Nephron (organoid): ENCODE results near the gene TIMM29.

Experiments used
- H3K27ac Mint-ChIP-seq, 3 experiments: 2 replicates each; pipeline ENCODE4 v1.8.0; 2020; ENCODE audit warnings: mixed read lengths in 3 of 3, mild to moderate bottlenecking in 2 of 3, moderate library complexity in 1 of 3
- H3K27me3 Mint-ChIP-seq: 2 replicates; pipeline ENCODE4 v1.8.0; 2021; ENCODE audit warnings: low read depth, mild to moderate bottlenecking, moderate library complexity, mixed read lengths
- H3K36me3 Mint-ChIP-seq: 2 replicates; pipeline ENCODE4 v1.8.0; 2020; ENCODE audit warnings: low read depth, mixed read lengths
- H3K4me1 Mint-ChIP-seq: 2 replicates; pipeline ENCODE4 v1.8.0; 2020; ENCODE audit warnings: mixed read lengths
- H3K4me3 Mint-ChIP-seq, 3 experiments: 2 replicates each; pipeline ENCODE4 v1.8.0; 2020; ENCODE audit warnings: mild to moderate bottlenecking in 3 of 3, mixed read lengths in 3 of 3, moderate library complexity in 2 of 3
- H3K9me3 Mint-ChIP-seq: 2 replicates; pipeline ENCODE4 v1.8.0; 2020; ENCODE audit warnings: mixed read lengths
- TF ChIP-seq, protein P1 (sequence below), 3 experiments: fragments of 200-600 bp; sonication (generic); IDR thresholded peaks; one replicate each; pipeline ENCODE4 v1.5.0; 2021; ENCODE audit warnings: antibody characterized with exemption in 3 of 3; ENCODE audit not compliant: unreplicated experiment in 3 of 3

Gene TIMM29

DNA sequence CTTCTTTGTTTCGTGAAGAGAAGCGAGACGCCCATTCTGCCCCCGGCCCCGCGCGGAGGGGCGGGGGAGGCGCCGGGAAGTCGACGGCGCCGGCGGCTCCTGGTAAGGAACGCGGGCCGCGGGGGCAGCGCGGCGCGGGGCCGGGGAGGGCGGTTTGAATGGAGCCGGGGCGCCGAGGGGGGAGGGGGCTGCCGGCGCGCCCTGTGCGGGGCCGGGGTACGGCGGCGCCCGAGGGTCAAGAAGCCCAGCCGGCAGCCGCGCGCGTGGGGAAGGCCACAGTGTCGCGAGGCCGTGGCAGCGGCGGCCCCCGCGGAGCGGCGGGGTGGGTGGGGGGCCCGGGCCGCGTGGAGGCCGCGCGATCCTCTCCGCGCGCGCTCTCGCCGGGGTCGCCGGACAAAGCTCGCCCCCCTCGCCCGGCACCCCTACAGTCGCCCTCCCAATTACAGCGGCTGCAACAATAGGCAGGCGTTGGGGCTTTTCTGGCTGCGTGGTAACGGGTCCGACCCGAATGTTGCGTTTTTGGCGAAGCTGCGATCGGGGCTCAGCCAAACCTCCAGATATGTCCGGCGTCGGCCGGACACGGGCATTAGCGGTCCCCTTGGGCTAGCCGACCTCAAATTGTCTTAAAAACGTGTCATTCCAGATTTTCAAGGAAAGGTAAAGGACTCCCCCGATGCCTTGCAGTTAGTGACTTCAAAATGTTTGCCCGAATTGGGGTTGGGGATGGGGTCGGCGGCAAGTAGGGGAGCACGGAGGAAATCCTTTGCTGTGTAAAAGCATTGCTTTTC lies 32.7 kb downstream of the TIMM29 start:
- Mint-ChIP-seq H3K9me3 (no peaks in the 10 kb centered on the region), H3K27me3 (no peaks in the 10 kb centered on the region), H3K36me3 (peaks cover 12% of the 10 kb centered on the region), H3K4me3 (peak overlapping the region; percentile 94 to 98 (median 94)), H3K27ac (peak overlapping the region; percentile 94 to 97 (median 97)), H3K4me1 (peaks cover 24% of the 10 kb centered on the region)
- TF ChIP-seq, protein P1, sequence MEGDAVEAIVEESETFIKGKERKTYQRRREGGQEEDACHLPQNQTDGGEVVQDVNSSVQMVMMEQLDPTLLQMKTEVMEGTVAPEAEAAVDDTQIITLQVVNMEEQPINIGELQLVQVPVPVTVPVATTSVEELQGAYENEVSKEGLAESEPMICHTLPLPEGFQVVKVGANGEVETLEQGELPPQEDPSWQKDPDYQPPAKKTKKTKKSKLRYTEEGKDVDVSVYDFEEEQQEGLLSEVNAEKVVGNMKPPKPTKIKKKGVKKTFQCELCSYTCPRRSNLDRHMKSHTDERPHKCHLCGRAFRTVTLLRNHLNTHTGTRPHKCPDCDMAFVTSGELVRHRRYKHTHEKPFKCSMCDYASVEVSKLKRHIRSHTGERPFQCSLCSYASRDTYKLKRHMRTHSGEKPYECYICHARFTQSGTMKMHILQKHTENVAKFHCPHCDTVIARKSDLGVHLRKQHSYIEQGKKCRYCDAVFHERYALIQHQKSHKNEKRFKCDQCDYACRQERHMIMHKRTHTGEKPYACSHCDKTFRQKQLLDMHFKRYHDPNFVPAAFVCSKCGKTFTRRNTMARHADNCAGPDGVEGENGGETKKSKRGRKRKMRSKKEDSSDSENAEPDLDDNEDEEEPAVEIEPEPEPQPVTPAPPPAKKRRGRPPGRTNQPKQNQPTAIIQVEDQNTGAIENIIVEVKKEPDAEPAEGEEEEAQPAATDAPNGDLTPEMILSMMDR (IDR thresholded peaks at IDR 0.05; ENCODE audit: unreplicated experiment in 3 of 3): no peak

- Mint-ChIP-seq H3K4me1 (peaks cover 30% of the 10 kb centered on the region), H3K9me3 (no peaks in the 10 kb centered on the region), H3K4me3 (peak overlapping the region; percentile 94 to 98 (median 94)), H3K36me3 (peaks cover 16% of the 10 kb centered on the region), H3K27me3 (no peaks in the 10 kb centered on the region), H3K27ac (peak overlapping the region; percentile 59 to 94 (median 74))
- TF ChIP-seq, protein P1 (IDR thresholded peaks at IDR 0.05; ENCODE audit: unreplicated experiment in 3 of 3): no peak
Observed at GRCh38 chr19:10962863-10963262, 34.3 kb downstream of the TIMM29 start.

GRCh38 chr19:10963865-10964264 lies 35.3 kb downstream of the TIMM29 start:
- Mint-ChIP-seq H3K4me1 (peaks cover 40% of the 10 kb centered on the region), H3K9me3 (no peaks in the 10 kb centered on the region), H3K27ac (peak overlapping the region in 2 of 3 experiments; percentile 46 to 77), H3K27me3 (no peaks in the 10 kb centered on the region), H3K36me3 (peaks cover 16% of the 10 kb centered on the region), H3K4me3 (peak overlapping the region; percentile 66 to 98 (median 94))
- TF ChIP-seq, protein P1 (IDR thresholded peaks at IDR 0.05; ENCODE audit: unreplicated experiment in 3 of 3): no peak

DNA sequence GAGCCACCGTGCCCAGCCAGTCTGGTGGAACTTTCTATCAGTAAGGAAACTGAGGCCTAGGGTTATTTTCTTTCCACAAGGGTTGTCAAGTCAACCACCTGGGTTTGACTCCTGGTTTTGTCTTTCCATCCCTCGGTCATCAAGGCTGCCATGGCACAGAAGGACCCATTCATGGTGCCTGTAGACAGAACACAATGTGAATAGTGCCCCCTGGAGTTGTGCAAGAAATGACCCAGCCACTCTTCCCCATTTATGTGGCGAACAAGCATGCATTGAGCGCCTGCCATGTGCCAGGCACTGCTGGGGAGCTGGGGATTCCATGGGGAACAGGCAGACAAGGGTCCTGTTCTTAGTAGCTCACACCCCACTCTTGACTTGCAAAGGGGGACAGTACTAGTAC lies 36.3 kb downstream of the TIMM29 start:
- H3K4me1 Mint-ChIP-seq: peaks cover 47% of the 10 kb centered on the region
- H3K9me3 Mint-ChIP-seq: no peaks in the 10 kb centered on the region
- peaks cover 16% of the 10 kb centered on the region for H3K36me3 Mint-ChIP-seq
- H3K27me3 Mint-ChIP-seq: no peaks in the 10 kb centered on the region
- TF ChIP-seq, protein P1 (IDR thresholded peaks at IDR 0.05; ENCODE audit: unreplicated experiment in 3 of 3): no peak
- H3K27ac Mint-ChIP-seq: peak overlapping the region; percentile 40 to 78 (median 61)
- peak overlapping the region in 2 of 3 experiments; percentile 29 to 43 for H3K4me3 Mint-ChIP-seq

- Mint-ChIP-seq H3K27ac (peak overlapping the region; percentile 40 to 78 (median 61)), H3K27me3 (no peaks in the 10 kb centered on the region), H3K36me3 (peaks cover 16% of the 10 kb centered on the region), H3K9me3 (no peaks in the 10 kb centered on the region), H3K4me3 (peak overlapping the region; percentile 6 to 46 (median 29)), H3K4me1 (peaks cover 51% of the 10 kb centered on the region)
- TF ChIP-seq, protein P1 (IDR thresholded peaks at IDR 0.05; ENCODE audit: unreplicated experiment in 3 of 3): no peak
Observed at GRCh38 chr19:10965398-10965797, 36.8 kb downstream of the TIMM29 start.
